ENCODE measurements around the gene ZMIZ1. TPM values are rescaled to one million over a fixed set of nuclear protein-coding genes. Genes with fewer than 3 reads are reported as not detected.

ZMIZ1 gene
- total RNA-seq, 1 experiment from 2014 or later: 28.4 TPM

DNA sequence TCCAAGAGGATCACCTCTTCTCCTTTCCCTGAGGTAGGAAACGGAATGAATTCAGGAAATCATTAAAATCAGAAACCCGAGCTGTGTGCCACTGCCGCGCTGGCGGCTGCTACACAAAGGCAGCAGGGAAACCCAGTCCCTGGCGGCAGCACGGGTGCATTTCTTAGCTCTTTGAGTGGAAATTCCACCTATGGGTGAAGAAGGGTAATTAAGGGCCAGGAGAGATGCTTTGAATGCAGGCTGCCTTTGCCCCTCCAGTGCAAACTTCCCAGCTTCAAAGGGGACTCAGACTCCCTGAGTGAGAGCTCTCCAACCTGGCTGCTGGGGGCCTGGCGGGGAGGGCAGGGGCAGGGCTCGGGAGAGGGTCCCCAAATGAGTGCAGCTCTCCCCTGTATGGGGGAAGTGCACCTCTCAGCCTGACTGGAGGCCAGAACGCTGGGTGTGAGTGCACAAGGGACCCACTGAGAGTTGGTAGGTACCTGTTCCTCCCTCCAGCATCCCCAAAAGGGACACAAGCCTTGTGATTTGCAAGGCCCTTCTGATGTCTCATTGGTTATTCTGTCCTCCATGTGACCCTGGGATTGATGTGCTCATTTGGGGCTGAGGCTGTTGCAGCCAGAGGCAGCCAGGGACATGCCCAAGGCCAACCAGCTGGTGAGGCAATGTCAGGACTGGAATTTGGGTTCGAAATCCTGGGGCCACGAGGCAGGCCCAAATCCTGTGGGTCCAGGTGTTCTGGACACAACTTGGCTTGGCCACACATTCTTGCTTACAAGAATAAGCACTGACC is 16.3 kb upstream of the ZMIZ1 start:
- intact Hi-C loops (cut with micrococcal nuclease): no loop called here
- H3K79me2 ChIP-seq (ENCODE audit: insufficient read depth, low read length): no peaks in the 10 kb centered on the region
- TF ChIP-seq ZNF274 (IDR thresholded peaks at IDR 0.05; ENCODE audit: low read depth, low read length): no peak
- TF ChIP-seq CEBPB (IDR thresholded peaks at IDR 0.05; ENCODE audit: low read depth): no peak
- TF ChIP-seq TCF7L2 (IDR thresholded peaks at IDR 0.05; ENCODE audit: borderline replicate concordance, extremely low read depth, insufficient read depth, insufficient read length): no peak
- TF ChIP-seq, protein P1, sequence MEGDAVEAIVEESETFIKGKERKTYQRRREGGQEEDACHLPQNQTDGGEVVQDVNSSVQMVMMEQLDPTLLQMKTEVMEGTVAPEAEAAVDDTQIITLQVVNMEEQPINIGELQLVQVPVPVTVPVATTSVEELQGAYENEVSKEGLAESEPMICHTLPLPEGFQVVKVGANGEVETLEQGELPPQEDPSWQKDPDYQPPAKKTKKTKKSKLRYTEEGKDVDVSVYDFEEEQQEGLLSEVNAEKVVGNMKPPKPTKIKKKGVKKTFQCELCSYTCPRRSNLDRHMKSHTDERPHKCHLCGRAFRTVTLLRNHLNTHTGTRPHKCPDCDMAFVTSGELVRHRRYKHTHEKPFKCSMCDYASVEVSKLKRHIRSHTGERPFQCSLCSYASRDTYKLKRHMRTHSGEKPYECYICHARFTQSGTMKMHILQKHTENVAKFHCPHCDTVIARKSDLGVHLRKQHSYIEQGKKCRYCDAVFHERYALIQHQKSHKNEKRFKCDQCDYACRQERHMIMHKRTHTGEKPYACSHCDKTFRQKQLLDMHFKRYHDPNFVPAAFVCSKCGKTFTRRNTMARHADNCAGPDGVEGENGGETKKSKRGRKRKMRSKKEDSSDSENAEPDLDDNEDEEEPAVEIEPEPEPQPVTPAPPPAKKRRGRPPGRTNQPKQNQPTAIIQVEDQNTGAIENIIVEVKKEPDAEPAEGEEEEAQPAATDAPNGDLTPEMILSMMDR (IDR thresholded peaks at IDR 0.05 in 2 of 3, conservative IDR thresholded peaks at IDR 0.05 in 1 of 3; ENCODE audit: borderline replicate concordance in 1 of 3, insufficient read depth in 1 of 3, low read depth in 2 of 3, low read length in 2 of 3): peak in 1 of 3 experiments; percentile 25; a peak in 2 of 6 replicates
- no peak for TF ChIP-seq FOSL1 (IDR thresholded peaks at IDR 0.05; ENCODE audit: low read depth)
- TF ChIP-seq SIN3A (IDR thresholded peaks at IDR 0.05; ENCODE audit: low read depth): no peak
- TF ChIP-seq, protein P2, sequence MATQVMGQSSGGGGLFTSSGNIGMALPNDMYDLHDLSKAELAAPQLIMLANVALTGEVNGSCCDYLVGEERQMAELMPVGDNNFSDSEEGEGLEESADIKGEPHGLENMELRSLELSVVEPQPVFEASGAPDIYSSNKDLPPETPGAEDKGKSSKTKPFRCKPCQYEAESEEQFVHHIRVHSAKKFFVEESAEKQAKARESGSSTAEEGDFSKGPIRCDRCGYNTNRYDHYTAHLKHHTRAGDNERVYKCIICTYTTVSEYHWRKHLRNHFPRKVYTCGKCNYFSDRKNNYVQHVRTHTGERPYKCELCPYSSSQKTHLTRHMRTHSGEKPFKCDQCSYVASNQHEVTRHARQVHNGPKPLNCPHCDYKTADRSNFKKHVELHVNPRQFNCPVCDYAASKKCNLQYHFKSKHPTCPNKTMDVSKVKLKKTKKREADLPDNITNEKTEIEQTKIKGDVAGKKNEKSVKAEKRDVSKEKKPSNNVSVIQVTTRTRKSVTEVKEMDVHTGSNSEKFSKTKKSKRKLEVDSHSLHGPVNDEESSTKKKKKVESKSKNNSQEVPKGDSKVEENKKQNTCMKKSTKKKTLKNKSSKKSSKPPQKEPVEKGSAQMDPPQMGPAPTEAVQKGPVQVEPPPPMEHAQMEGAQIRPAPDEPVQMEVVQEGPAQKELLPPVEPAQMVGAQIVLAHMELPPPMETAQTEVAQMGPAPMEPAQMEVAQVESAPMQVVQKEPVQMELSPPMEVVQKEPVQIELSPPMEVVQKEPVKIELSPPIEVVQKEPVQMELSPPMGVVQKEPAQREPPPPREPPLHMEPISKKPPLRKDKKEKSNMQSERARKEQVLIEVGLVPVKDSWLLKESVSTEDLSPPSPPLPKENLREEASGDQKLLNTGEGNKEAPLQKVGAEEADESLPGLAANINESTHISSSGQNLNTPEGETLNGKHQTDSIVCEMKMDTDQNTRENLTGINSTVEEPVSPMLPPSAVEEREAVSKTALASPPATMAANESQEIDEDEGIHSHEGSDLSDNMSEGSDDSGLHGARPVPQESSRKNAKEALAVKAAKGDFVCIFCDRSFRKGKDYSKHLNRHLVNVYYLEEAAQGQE (IDR thresholded peaks at IDR 0.05; ENCODE audit: low read depth): no peak
- TF ChIP-seq SRF (IDR thresholded peaks at IDR 0.05; ENCODE audit: low read depth): no peak
- H3K4me2 ChIP-seq (ENCODE audit: low read length): no peak overlapping the region
- H2AFZ ChIP-seq (ENCODE audit: low read depth, low read length, poor library complexity, severe bottlenecking): no peak overlapping the region
- no peak overlapping the region for H3K27ac ChIP-seq (ENCODE audit: low read depth, low read length)
- BruUV-seq (replicated peaks): no TSS peak
- H3K4me1 ChIP-seq (ENCODE audit: control insufficient read depth in 1 of 2, insufficient read depth in 2 of 2, low read length in 2 of 2): peaks cover 6 to 25% of the 10 kb centered on the region in 2 experiments
- CTCF ChIA-PET: no interaction called here
- ATAC-seq: peak; percentile 28; the same call in 1 of the 2 replicates
- no peaks in the 10 kb centered on the region for H3K27me3 ChIP-seq (ENCODE audit: insufficient read depth, low read length)
- no peaks in the 10 kb centered on the region for H3K36me3 ChIP-seq (ENCODE audit: control insufficient read depth in 1 of 2, insufficient read depth in 2 of 2, low read length in 2 of 2)
- RAD21 ChIA-PET (ENCODE audit: low non-redundant PET in 1 of 2, low total read pairs in 2 of 2, uncharacterized antibody in 2 of 2, unreplicated experiment in 2 of 2): no interaction called here
- no peaks in the 10 kb centered on the region for H3K9me3 ChIP-seq (ENCODE audit: control insufficient read depth in 1 of 2, insufficient read depth in 1 of 2, low read depth in 1 of 2, low read length in 2 of 2)
- no peaks in the 10 kb centered on the region for H4K20me1 ChIP-seq (ENCODE audit: insufficient read depth)
- POLR2A ChIA-PET: no interaction called here
- no peak overlapping the region for H3K9ac ChIP-seq (ENCODE audit: low read length)
- no peak overlapping the region for H3K4me3 ChIP-seq (replicated peaks in 1 of 2; ENCODE audit: low read depth in 1 of 2, low read length in 2 of 2)
- DNase-seq (ENCODE audit: low read depth, low spot score): no peak
- no peaks in the 10 kb centered on the region for H3K9me2 ChIP-seq (ENCODE audit: insufficient read depth)
